ENCODE results near the gene SLC17A1.
A peak's percentile ranks its signal among the peaks of the same experiment; 100 is the strongest.

Gene SLC17A1, protein sequence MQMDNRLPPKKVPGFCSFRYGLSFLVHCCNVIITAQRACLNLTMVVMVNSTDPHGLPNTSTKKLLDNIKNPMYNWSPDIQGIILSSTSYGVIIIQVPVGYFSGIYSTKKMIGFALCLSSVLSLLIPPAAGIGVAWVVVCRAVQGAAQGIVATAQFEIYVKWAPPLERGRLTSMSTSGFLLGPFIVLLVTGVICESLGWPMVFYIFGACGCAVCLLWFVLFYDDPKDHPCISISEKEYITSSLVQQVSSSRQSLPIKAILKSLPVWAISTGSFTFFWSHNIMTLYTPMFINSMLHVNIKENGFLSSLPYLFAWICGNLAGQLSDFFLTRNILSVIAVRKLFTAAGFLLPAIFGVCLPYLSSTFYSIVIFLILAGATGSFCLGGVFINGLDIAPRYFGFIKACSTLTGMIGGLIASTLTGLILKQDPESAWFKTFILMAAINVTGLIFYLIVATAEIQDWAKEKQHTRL

GRCh38 chr6:25831532-25832306 is at the start of gene SLC17A1:
TSS of gene SLC17A1 (minus strand) at chr6:25832052. CDS start at chr6:25830557, 1,495 bp downstream.
- FAIRE-seq (no peak), DNase-seq (ENCODE audit: extremely low spot score, insufficient read length, low read depth) (no peak)

DNA sequence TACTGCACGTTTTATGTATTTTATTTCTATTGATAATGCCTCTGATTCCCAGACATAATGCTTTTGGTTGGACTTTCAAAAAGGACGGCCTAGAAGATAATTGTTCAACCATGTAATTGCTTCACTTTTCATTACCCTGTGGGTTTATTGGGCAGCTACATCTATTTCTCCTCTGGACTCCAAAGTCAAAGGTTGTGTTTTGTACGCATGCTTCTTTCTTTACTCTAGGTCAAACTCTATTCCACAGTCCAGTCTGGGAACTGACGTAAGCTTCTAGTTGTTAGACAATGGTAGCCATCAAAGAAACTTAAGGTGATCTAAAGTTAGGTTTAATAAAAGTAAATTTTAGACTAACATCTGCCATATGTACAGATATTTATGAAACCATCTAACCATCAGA is 48.7 kb upstream of the SLC17A1 start:
- DNase-seq (ENCODE audit: extremely low spot score, insufficient read length, low read depth) (no peak), FAIRE-seq (no peak)

GRCh38 chr6:25878721-25879322 is 47.0 kb upstream of the SLC17A1 start:
- DNase-seq (ENCODE audit: extremely low spot score, insufficient read length, low read depth) (no peak), FAIRE-seq (no peak)

- DNase-seq (ENCODE audit: extremely low spot score, insufficient read length, low read depth) (no peak), FAIRE-seq (no peak)
Measured at GRCh38 chr6:25875926-25876602, 44.2 kb upstream of the SLC17A1 start.

- FAIRE-seq, result no peak
- no peak for DNase-seq (ENCODE audit: extremely low spot score, insufficient read length, low read depth)
Measured at GRCh38 chr6:25875563-25875905, 43.7 kb upstream of the SLC17A1 start.

- FAIRE-seq, result no peak
- no peak for DNase-seq (ENCODE audit: extremely low spot score, insufficient read length, low read depth)
Measured at GRCh38 chr6:25874822-25875562, 43.1 kb upstream of the SLC17A1 start.

DNA sequence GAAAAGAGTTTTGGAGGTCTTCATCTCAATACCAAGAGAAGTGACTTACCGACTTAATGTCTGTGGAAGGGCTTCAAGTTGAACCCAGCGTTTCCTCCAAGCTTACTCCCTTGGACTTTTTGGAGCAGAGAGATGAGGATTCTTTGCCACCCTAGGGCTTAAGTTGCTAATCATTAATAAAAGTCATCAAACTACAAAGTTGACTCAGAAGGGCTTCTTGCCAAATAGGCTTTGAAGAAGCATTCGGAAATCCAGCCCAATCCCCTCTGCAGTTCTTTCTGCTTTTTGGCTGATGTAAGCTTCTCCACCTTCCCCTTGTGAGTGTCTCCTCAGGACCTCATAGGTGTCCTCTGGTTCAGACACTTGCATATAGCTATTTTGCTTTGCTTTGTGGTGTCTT is 42.3 kb upstream of the SLC17A1 start, which contains the start of gene SLC17A3:
TSS of gene SLC17A3 (minus strand) at position 126 of the 400 bp plus-strand sequence. CDS start 5,856 bp downstream, outside the sequence.
- DNase-seq (ENCODE audit: extremely low spot score, insufficient read length, low read depth) (no peak), FAIRE-seq (no peak)

DNA sequence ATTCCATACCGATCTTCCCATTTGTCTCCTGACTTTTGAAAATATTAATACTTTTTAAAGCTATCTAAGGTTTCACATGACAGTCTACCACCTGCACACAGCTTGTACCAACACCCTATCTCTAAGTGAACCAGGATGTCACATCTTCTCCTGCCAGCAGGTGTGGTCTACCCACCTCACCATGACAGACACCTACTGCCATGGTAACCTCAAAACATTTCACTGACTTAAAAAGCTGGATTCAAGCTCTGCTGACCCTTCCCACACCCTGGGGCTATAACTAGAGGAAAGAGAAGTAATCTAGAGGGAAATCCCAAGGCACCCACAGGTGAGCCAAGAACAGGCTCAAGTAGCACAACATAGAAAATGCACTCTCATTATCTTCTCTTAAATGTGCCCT is 41.0 kb upstream of the SLC17A1 start:
- DNase-seq (ENCODE audit: extremely low spot score, insufficient read length, low read depth), result no peak

GRCh38 chr6:25869840-25870239 is 38.0 kb upstream of the SLC17A1 start:
- DNase-seq (ENCODE audit: extremely low spot score, insufficient read length, low read depth) (no peak), FAIRE-seq (no peak)

More for the DNA sequence above, 41.0 kb upstream of the SLC17A1 start:
- FAIRE-seq, result no peak

DNA sequence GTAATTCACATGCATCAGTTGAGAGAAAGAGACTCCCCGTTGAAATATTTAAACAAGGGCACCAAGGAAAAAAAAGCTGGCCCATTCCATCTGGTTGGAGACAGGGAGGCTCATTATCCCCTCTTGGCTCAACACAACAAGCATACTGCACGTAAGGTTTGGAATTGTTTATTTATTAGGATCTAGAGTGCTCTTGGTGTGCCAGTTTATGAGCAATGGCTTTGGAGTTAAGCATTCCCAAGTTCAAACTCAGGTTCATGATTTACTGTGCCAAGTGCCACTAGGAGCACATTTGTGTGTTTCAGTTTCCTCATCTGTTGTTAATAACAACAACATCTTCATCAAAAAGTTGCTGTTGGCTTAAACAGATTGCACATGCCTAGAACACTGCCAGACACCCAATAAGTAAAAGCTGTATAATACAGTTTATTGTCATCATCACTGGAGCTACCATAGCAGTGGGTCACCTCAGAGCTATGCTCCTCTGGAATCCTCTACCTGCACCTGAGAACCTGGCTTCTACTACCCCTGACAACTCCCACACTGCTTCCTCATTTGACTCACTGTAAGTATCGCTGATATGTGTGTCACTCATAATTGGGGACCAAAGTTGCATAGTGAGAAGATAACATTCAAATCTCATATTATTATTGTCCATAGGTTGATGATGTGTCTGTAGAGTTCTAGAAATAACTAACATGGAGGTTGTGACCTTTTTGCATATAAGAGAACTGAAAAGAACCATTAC is 36.8 kb upstream of the SLC17A1 start:
- no peak for DNase-seq (ENCODE audit: extremely low spot score, insufficient read length, low read depth)
- FAIRE-seq, result no peak

DNA sequence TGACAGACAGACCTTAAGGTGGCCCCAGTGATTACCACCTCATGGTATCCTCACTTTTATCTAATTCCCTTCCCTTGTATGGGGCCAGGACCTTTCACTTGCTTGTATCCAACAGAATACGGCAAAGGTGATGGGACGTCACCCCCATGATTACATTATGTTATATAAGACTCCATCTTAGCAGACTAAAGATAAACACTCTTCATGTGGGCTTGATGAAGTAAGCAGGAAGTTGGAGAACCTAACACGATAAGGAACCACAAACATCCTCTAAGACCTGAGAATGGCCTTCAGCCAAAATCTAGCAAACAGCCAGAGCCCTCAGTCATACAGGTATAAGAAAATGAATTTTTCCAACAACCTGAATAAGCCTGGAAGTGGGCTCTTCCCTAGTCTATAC is 34.2 kb upstream of the SLC17A1 start:
- FAIRE-seq (peak; percentile 76), DNase-seq (ENCODE audit: extremely low spot score, insufficient read length, low read depth) (no peak)

DNA sequence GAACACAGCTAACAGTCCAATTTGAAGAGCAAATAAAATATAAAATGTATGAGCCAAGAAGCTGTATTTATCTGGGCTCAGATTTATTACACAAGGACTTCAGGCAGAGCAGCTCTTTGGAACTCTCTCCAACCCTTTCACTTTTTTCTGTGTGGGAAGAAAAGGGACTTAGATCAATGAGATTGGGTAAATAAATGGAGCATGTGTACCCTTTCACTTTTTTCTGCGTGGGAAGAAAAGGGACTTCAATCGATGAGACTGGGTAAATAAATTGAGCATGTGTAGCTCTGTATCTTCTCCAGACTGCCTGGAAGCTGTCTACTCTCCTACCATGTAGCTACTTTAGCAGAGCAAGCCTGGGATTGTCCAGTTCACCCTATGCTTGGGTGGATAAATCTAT is 31.5 kb upstream of the SLC17A1 start:
- no peak for FAIRE-seq

GRCh38 chr6:25862199-25862598 is 30.3 kb upstream of the SLC17A1 start:
- DNase-seq (ENCODE audit: extremely low spot score, insufficient read length, low read depth) (no peak), FAIRE-seq (no peak)

More for the DNA sequence above, 31.5 kb upstream of the SLC17A1 start:
- DNase-seq (ENCODE audit: extremely low spot score, insufficient read length, low read depth), result no peak

GRCh38 chr6:25852756-25853155 is 20.9 kb upstream of the SLC17A1 start:
- FAIRE-seq, result no peak
- DNase-seq (ENCODE audit: extremely low spot score, insufficient read length, low read depth), result no peak

GRCh38 chr6:25851961-25852360 is 20.1 kb upstream of the SLC17A1 start:
- FAIRE-seq (no peak), DNase-seq (ENCODE audit: extremely low spot score, insufficient read length, low read depth) (no peak)

GRCh38 chr6:25844518-25844917 is 12.7 kb upstream of the SLC17A1 start:
- no peak for FAIRE-seq
- no peak for DNase-seq (ENCODE audit: extremely low spot score, insufficient read length, low read depth)

DNA sequence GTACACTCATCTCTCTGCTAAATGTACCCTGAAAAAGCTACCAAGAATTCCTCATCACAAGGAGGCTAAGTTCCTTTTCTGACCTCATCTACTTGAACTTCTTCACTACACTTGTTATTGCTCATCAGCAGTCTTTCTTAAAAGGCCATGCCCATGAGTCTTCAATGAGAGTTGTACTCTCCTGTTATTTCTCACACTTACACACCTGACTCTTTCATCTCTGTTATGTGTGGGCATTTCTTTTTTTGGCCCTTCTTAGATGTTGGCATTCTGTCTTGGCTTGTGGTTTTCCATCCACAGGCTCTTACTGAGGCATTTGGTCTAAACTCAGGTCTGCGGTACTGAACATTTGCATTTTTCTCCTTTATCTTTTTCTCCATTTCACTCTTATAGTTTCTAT is 10.7 kb upstream of the SLC17A1 start:
- no peak for FAIRE-seq

DNA sequence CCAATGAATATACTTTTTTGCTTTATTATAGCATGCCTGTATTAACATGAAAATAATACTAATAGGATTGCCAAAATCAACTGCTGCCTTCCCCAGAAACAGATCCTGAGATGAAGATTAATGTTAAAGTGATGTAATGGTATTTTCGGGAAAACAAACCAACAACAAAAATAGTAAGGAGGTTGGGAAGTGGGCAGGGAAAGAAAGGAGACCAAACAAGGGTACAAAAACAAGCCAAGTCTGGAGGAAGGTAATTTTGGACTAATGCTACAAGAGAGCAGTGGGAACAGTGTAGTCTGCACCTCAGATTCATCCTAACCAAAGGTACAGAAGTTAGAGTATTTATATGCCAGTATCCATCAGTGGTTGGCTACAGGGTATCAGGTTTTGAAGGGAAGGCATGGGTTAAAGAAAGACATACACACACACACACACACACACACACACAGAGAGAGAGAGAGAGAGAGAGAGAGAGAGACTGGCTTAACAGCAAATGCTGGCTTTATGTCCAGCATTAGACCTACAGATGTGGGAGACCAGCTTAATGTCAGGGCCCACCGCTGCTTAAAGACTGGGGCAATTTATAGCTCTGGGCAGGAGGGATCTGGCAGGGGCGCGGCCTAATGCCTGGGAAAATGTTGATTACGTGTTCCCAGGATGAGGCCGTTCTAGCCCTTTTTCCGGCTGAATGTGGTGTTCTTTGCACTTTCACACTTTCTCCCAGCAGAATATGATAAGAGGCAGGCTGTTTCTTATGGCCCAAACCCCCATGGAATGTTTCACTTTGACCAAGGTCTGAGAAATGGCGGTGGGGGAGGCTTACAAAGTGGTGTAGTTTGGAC is 3.8 kb upstream of the SLC17A1 start:
- FAIRE-seq (no peak), DNase-seq (ENCODE audit: extremely low spot score, insufficient read length, low read depth) (no peak)

More for the DNA sequence above, 10.7 kb upstream of the SLC17A1 start:
- DNase-seq (ENCODE audit: extremely low spot score, insufficient read length, low read depth), result no peak

Data from GM18507 (cell line).